Body of pancreas (tissue), 4 donors: ENCODE results near the gene ACOX3. TPM values are rescaled to one million over a fixed set of nuclear protein-coding genes. Genes with fewer than 3 reads are reported as not detected.

Experiments
- ATAC-seq: fragments of 150-250 bp; one replicate; pipeline ENCODE4 v1.9.1; 2016
- DNase-seq, 4 donors: peaks; one replicate each; pipeline ENCODE4 v3.0.0-alpha.2; 2019
- H3K27ac ChIP-seq, 4 donors: fragments of 200-600 bp; sonication (generic); 1 replicate in 3 of 4; 2 replicates in 1 of 4; pipeline versions ENCODE4 v1.5.1 to v1.6.1; 2016 to 2019; ENCODE audit warnings: mild to moderate bottlenecking in 1 of 4, mixed read lengths in 1 of 4, moderate library complexity in 1 of 4
- H3K27me3 ChIP-seq, 2 donors: fragments of 200-600 bp; sonication (generic); one replicate each; pipeline ENCODE4 v1.6.0; 2016; ENCODE audit warnings: mild to moderate bottlenecking in 1 of 2
- H3K36me3 ChIP-seq, 2 donors: fragments of 200-600 bp; sonication (generic); replicated peaks in 1 of 2; 2 replicates each; pipeline ENCODE4 v1.5.1; 2016; ENCODE audit warnings: low read depth in 2 of 2; ENCODE audit not compliant: insufficient read depth in 1 of 2
- H3K4me1 ChIP-seq: fragments of 200-600 bp; sonication (generic); one replicate; pipeline ENCODE4 v1.6.0; 2016
- H3K4me3 ChIP-seq, 2 donors: fragments of 200-600 bp; sonication (generic); 1 replicate in 1 of 2; 2 replicates in 1 of 2; pipeline ENCODE4 v1.5.1; 2016 to 2019
- H3K9me3 ChIP-seq, 3 donors: fragments of 200-600 bp; sonication (generic); 1 replicate in 2 of 3; 2 replicates in 1 of 3; pipeline ENCODE4 v1.5.1; 2016
- POLR2A ChIP-seq, 3 donors: fragments of 450-650 bp; IDR thresholded peaks; one replicate each; pipeline ENCODE4 v1.6.1; 2016; ENCODE audit warnings: antibody characterized with exemption in 3 of 3, mild to moderate bottlenecking in 2 of 3
- WGBS, 2 donors: methylation state at CpG; one replicate each; pipeline ENCODE4 v1.1.5; 2017; 5-methylcytosine and 5-hydroxymethylcytosine counted together
- intact Hi-C: fragments of 100-400 bp; cut with DNase I; formaldehyde crosslinking; loops from one replicate; pipeline ENCODE4 v1.15.1; 2023
- total RNA-seq, 2 donors: library from RNA; depleted of rRNA; stranded (reverse); fragments of >200 nt; gene quantifications; one replicate each; pipeline ENCODE4 v1.1.0, GENCODE V29; 2016
- TF ChIP-seq, protein P1 (sequence below), 7 experiments: fragments of 450-650 bp in 4 of 7; fragments of 200-600 bp in 3 of 7; sonication (generic) in 3 of 7; IDR thresholded peaks; one replicate each; pipeline ENCODE4 v1.5.1; 2016 to 2019; ENCODE audit warnings: antibody characterized with exemption in 7 of 7

ACOX3 gene
- total RNA-seq, 2 donors from 2014 or later = 18.4 to 23.4 TPM

DNA sequence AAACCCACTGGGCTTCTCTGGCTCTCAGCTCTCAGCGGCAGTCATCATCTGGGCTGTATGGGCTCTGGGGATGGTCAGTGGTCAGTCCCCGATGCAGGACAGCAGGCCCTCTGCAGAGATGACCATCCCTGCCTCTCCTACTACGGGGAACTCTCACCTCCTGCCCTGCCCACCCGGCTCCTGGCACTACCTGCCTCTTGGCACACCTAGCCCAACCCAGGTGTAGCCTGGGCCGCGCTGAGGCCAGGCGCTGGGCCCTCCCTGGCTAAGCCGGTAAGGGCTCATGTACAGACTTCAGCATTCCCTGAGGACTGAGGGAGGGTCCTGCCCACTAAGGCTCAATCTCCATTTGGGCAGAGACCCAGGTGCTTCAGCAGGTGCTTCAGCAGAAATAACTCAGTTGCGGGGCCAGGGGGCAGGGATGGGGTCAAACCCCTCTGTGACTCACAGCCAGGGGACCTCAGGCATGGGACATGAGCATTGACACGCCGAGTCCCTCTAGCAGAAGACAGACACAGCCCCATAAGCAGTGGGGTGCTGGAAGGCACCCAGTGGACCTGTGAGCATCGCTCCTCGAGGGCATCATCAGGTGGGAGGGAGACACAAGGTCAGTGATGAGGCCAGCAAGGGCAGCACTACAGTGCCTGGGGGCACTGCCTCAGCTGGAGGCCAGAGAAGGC, 71.0 kb downstream of the ACOX3 start:
- DNase-seq = no peak
- intact Hi-C loops = no loop called here
- no peak overlapping the region for H3K27ac ChIP-seq
- no peaks in the 10 kb centered on the region for H3K4me1 ChIP-seq
- WGBS, 2 donors = 96 to 98% methylated on average over 5 to 13 of the region's 13 CpGs
- H3K9me3 ChIP-seq = no peaks in the 10 kb centered on the region
- no peak for ATAC-seq
- peaks cover 0 to 4% of the 10 kb centered on the region in 2 donors for H3K36me3 ChIP-seq
- no peak for TF ChIP-seq POLR2A (IDR thresholded peaks at IDR 0.05)
- TF ChIP-seq, protein P1, sequence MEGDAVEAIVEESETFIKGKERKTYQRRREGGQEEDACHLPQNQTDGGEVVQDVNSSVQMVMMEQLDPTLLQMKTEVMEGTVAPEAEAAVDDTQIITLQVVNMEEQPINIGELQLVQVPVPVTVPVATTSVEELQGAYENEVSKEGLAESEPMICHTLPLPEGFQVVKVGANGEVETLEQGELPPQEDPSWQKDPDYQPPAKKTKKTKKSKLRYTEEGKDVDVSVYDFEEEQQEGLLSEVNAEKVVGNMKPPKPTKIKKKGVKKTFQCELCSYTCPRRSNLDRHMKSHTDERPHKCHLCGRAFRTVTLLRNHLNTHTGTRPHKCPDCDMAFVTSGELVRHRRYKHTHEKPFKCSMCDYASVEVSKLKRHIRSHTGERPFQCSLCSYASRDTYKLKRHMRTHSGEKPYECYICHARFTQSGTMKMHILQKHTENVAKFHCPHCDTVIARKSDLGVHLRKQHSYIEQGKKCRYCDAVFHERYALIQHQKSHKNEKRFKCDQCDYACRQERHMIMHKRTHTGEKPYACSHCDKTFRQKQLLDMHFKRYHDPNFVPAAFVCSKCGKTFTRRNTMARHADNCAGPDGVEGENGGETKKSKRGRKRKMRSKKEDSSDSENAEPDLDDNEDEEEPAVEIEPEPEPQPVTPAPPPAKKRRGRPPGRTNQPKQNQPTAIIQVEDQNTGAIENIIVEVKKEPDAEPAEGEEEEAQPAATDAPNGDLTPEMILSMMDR (IDR thresholded peaks at IDR 0.05) = no peak
- H3K4me3 ChIP-seq = no peak overlapping the region
- H3K27me3 ChIP-seq = no peaks in the 10 kb centered on the region

DNA sequence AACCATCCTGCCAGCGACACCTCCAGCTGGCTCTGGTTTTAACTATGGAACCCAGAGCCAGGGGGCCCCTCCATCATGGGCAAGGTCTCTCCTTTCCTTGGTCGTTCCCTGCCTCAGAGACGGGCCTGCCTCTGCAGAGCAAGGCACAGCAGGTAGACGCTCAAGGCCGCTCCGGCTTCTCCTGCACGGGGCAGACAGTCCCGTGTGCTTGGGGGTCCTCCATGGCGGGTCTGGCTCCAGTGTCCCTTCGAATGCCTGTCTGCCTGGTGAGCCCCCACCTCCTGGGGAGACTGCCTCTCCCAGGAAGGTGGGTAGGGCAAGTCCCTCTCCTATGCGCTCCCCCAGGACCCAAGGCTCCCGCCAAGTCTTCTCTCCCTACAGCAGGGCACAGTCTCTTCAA, 71.5 kb downstream of the ACOX3 start:
- H3K4me3 ChIP-seq = no peak overlapping the region
- no peaks in the 10 kb centered on the region for H3K27me3 ChIP-seq
- 93 to 97% methylated on average over 11 to 12 of the region's 12 CpGs for WGBS, 2 donors
- intact Hi-C loops = no loop called here
- no peak overlapping the region for H3K27ac ChIP-seq
- DNase-seq (no peak), ATAC-seq (no peak)
- no peaks in the 10 kb centered on the region for H3K9me3 ChIP-seq
- TF ChIP-seq POLR2A (IDR thresholded peaks at IDR 0.05) = no peak
- TF ChIP-seq, protein P1 (IDR thresholded peaks at IDR 0.05) = no peak
- H3K4me1 ChIP-seq = no peaks in the 10 kb centered on the region
- peaks cover 0 to 4% of the 10 kb centered on the region in 2 donors for H3K36me3 ChIP-seq

DNA sequence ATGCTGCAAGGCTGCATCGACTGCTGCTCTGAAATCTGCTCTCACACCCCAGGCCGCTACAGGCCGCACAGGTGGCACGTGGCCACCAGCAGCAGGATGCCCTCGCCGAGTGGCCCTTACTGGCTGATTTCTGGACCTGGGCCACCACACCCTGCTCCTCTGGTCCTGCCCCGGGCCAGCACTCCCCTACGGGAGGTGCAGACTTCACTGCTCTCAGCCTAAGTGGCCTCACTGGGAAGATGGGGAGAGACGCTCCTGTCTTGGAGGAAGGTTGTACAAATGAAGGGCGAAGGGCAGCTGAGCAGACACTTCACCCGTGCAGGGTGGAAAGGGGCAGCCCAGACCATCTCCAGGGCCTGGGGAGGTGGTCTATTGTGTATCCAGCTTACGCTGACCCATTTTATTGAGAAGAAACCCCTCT, 72.5 kb downstream of the ACOX3 start:
- DNase-seq (no peak), ATAC-seq (no peak)
- no peak overlapping the region for H3K27ac ChIP-seq
- H3K4me3 ChIP-seq = no peak overlapping the region
- no peaks in the 10 kb centered on the region for H3K9me3 ChIP-seq
- WGBS, 2 donors = 88% methylated on average over 11 to 12 of the region's 12 CpGs
- no peaks in the 10 kb centered on the region for H3K27me3 ChIP-seq
- intact Hi-C loops = no loop called here
- H3K36me3 ChIP-seq = peaks cover 0 to 4% of the 10 kb centered on the region in 2 donors
- TF ChIP-seq, protein P1 (IDR thresholded peaks at IDR 0.05) = no peak
- no peak for TF ChIP-seq POLR2A (IDR thresholded peaks at IDR 0.05)
- no peaks in the 10 kb centered on the region for H3K4me1 ChIP-seq

DNA sequence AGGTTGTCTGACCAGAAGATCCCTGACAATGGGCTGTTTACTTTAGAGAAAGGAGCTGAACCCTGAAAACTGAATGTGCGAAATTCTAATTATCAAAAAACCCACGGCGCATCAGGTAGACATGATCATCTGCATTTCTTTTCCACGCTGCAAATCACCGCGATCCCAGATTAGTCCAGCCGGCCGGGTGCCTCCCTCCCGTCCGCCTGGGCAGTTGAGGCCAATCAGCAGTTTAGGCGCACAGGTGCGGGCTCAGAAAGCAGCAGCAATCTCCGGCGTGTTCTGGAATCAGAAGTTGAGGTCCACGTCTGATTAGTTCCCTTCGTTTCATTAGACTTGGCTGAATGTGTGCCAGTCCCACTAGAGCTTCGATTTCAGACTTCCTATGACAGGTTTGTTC, 73.9 kb downstream of the ACOX3 start:
- Histone ChIP-seq H3K4me3 (no peak overlapping the region), H3K9me3 (no peaks in the 10 kb centered on the region), H3K36me3 (peaks cover 0 to 4% of the 10 kb centered on the region in 2 donors), H3K4me1 (no peaks in the 10 kb centered on the region), H3K27me3 (no peaks in the 10 kb centered on the region), H3K27ac (no peak overlapping the region)
- 78 to 87% methylated on average over 16 to 17 of the region's 17 CpGs for WGBS, 2 donors
- TF ChIP-seq POLR2A (IDR thresholded peaks at IDR 0.05) = no peak
- TF ChIP-seq, protein P1 (IDR thresholded peaks at IDR 0.05) = no peak
- intact Hi-C loops = no loop called here
- DNase-seq = no peak
- ATAC-seq = no peak

DNA sequence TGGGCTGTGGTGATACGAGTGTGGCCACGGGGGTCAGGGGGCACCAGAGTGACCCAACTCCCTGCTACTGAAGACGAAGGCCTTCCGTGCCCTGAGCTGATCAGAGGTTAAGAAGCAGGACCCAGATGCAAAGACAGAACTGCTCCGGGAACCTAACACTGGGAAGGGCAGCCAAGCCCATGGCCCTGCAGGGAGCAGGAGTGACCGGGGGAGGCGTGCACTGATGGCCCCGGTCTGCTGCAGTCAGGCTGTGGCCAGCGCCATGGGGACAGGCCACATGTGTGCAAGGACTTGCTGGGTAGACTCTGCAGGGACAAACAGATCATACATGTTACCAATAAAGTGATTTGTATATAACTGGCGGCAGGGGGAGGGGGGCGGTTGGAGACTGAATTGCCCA, 74.6 kb downstream of the ACOX3 start:
- H3K27ac ChIP-seq = no peak overlapping the region
- no peaks in the 10 kb centered on the region for H3K9me3 ChIP-seq
- no peak for DNase-seq
- no peaks in the 10 kb centered on the region for H3K4me1 ChIP-seq
- peaks cover 0 to 4% of the 10 kb centered on the region in 2 donors for H3K36me3 ChIP-seq
- intact Hi-C loops = no loop called here
- TF ChIP-seq, protein P1 (IDR thresholded peaks at IDR 0.05) = no peak
- no peak for TF ChIP-seq POLR2A (IDR thresholded peaks at IDR 0.05)
- WGBS, 2 donors = 88 to 93% methylated on average over 10 to 11 of the region's 11 CpGs
- H3K4me3 ChIP-seq = no peak overlapping the region
- no peak for ATAC-seq
- H3K27me3 ChIP-seq = no peaks in the 10 kb centered on the region
